ENCODE measurements around the gene NIP7. TPM values are rescaled to one million over a fixed set of nuclear protein-coding genes. Genes with fewer than 3 reads are reported as not detected.

Gene NIP7
- total and polyA plus RNA-seq, 2 of the 8 experiments (the other 6 are each of a cell fraction or from before 2014, with no cell fraction given) = 14.5 to 52.2 TPM

DNA sequence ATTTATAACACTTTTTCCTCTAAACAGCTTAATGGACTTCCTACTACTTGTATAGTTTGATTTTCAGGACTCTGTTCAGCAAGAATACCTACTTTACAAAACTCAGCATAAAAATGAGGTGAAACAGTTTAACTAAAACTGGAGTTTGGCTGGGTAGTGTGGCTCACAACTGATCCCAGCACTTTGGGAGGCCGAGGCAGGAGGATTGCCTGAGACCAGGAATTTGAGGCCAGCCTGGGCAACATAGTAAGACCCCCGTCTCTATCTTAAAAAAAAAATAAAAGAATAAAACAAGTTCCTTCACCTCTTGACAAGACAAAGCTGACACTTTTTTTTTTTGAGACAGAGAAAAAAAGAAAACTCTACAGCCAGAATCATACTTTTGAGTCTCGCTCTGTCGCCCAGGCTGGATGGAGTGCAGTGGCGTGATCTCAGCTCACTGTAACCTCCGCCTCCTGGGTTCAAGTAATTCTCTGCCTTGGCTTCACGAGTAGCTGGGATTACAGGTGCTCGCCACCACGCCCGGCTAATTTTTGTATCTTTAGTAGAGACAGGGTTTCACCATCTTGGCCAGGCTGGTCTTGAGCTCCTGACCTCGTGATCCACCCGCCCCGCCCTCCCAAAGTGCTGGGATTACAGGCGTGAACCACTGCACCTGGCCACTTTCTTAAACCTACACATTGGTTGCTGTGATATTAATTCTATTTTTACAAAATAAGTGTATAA lies 11.8 kb upstream of the NIP7 start:
- Histone ChIP-seq H3K18ac (ENCODE audit: extremely low read depth, low read length) (no peak overlapping the region), H3K4me1 (replicated peaks in 1 of 4; ENCODE audit: control insufficient read depth in 3 of 4, insufficient read depth in 4 of 4, low read length in 3 of 4) (peaks cover 6 to 19% (median 12%) of the 10 kb centered on the region in 4 experiments), H2BK120ac (replicated peaks; ENCODE audit: low read depth, low read length) (no peak overlapping the region), H4K8ac (ENCODE audit: extremely low read depth, insufficient read depth, low read length) (no peak overlapping the region), H2BK20ac (ENCODE audit: low read length) (no peak overlapping the region), H3K23me2 (ENCODE audit: low read depth, low read length) (peaks cover 11% of the 10 kb centered on the region; the same call in 1 of the 2 replicates), H3K9me3 (ENCODE audit: insufficient read depth in 2 of 2, low read depth in 1 of 2, low read length in 1 of 2) (no peaks in the 10 kb centered on the region), H2AK5ac (ENCODE audit: low read depth, low read length) (no peak overlapping the region), H4K5ac (ENCODE audit: insufficient read length, low read depth, low read length) (no peak overlapping the region), H3K4ac (replicated peaks; ENCODE audit: insufficient read length, low read depth, low read length) (no peak overlapping the region), H4K91ac (replicated peaks; ENCODE audit: insufficient read length, low read length) (no peak overlapping the region), H3K23ac (ENCODE audit: insufficient read length) (no peak overlapping the region), H2BK5ac (ENCODE audit: low read depth, low read length) (no peak overlapping the region), H3K56ac (replicated peaks; ENCODE audit: insufficient read length, low read depth, low read length) (no peak overlapping the region), H3K36me3 (ENCODE audit: control insufficient read depth in 2 of 4, insufficient read depth in 4 of 4, low read length in 3 of 4) (peaks cover 7 to 72% (median 29%) of the 10 kb centered on the region in 4 experiments), H3K4me3 (ENCODE audit: extremely low read depth in 1 of 4, insufficient read depth in 2 of 4, low read depth in 3 of 4, low read length in 4 of 4) (peak overlapping the region in 1 of 4 experiments; percentile 93; a peak in 1 of 8 replicates), H2BK15ac (ENCODE audit: low read length) (no peak overlapping the region), H3K14ac (ENCODE audit: insufficient read length) (no peak overlapping the region), H2BK12ac (ENCODE audit: low read depth, low read length) (no peak overlapping the region), H4K20me1 (replicated peaks in 1 of 2; ENCODE audit: control insufficient read depth in 1 of 2, insufficient read depth in 2 of 2, low read length in 2 of 2) (peaks cover 13 to 41% of the 10 kb centered on the region in 2 experiments), H3K79me1 (ENCODE audit: low read depth, low read length) (peaks cover 21% of the 10 kb centered on the region), H2AFZ (ENCODE audit: low read length) (no peak overlapping the region), H3K79me2 (ENCODE audit: control insufficient read depth in 1 of 2, insufficient read depth in 2 of 2, low read length in 2 of 2) (peaks cover 9 to 62% of the 10 kb centered on the region in 2 experiments), H3K9ac (replicated peaks in 1 of 4; ENCODE audit: extremely low read depth in 1 of 4, low read depth in 3 of 4, low read length in 3 of 4) (no peak overlapping the region; a peak in 2 of 7 replicates), H3K27me3 (replicated peaks in 1 of 4; ENCODE audit: control insufficient read depth in 3 of 4, extremely low read depth in 1 of 4, insufficient read depth in 3 of 4, low read length in 3 of 4) (no peaks in the 10 kb centered on the region), H3K4me2 (ENCODE audit: insufficient read depth in 1 of 2, low read depth in 2 of 2, low read length in 2 of 2) (peak overlapping the region; percentile 88 to 97; a peak in 2 of 4 replicates), H3K27ac (ENCODE audit: low read depth, low read length) (no peak overlapping the region)
- DNase-seq (ENCODE audit: low read depth in 1 of 2, low spot score in 2 of 2) = no peak
- TF ChIP-seq HDAC2 (IDR thresholded peaks at IDR 0.05; ENCODE audit: borderline replicate concordance in 1 of 2, low read depth in 2 of 2, low read length in 2 of 2) (no peak), JUND (IDR thresholded peaks at IDR 0.05; ENCODE audit: low read length) (no peak), SUZ12 (IDR thresholded peaks at IDR 0.05; ENCODE audit: low read length) (no peak), SP4 (IDR thresholded peaks at IDR 0.05; ENCODE audit: low read length) (no peak), SIX5 (IDR thresholded peaks at IDR 0.05; ENCODE audit: low read depth, low read length) (no peak), RFX5 (IDR thresholded peaks at IDR 0.05; ENCODE audit: borderline replicate concordance, low read depth, low read length) (no peak), BRCA1 (IDR thresholded peaks at IDR 0.05; ENCODE audit: low read depth, low read length) (no peak)
- TF ChIP-seq, protein P1, sequence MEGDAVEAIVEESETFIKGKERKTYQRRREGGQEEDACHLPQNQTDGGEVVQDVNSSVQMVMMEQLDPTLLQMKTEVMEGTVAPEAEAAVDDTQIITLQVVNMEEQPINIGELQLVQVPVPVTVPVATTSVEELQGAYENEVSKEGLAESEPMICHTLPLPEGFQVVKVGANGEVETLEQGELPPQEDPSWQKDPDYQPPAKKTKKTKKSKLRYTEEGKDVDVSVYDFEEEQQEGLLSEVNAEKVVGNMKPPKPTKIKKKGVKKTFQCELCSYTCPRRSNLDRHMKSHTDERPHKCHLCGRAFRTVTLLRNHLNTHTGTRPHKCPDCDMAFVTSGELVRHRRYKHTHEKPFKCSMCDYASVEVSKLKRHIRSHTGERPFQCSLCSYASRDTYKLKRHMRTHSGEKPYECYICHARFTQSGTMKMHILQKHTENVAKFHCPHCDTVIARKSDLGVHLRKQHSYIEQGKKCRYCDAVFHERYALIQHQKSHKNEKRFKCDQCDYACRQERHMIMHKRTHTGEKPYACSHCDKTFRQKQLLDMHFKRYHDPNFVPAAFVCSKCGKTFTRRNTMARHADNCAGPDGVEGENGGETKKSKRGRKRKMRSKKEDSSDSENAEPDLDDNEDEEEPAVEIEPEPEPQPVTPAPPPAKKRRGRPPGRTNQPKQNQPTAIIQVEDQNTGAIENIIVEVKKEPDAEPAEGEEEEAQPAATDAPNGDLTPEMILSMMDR (IDR thresholded peaks at IDR 0.05; ENCODE audit: control extremely low read depth in 1 of 3, insufficient read depth in 1 of 3, low read depth in 1 of 3, low read length in 3 of 3) = no peak
- FAIRE-seq = no peak
- ChIA-PET POLR2A (ENCODE audit: partially characterized antibody) (interaction anchor here (0.6 to 29.8 kb wide), 7 partner anchors 7 to 505 kb away, joined by 3 to 497 read pairs (median 3); partner anchors contain the start of genes COG8, NIP7, PDF and TMED6), CTCF (ENCODE audit: partially characterized antibody) (interaction anchor here (1.3 to 2.4 kb wide), 3 partner anchors 16 to 426 kb away, joined by 3 to 7 read pairs (median 4); partner anchors contain the start of gene VPS4A)
- WGBS, 2 experiments (ENCODE audit: extremely low coverage in 1 of 2, insufficient coverage in 1 of 2, insufficient read length in 1 of 2, insufficient replicate concordance in 2 of 2, low coverage in 1 of 2, low lambda C conversion rate in 2 of 2, missing lambda C conversion rate in 1 of 2) = 95% methylated on average over 10 of the region's 14 CpGs; no CpG with 5 or more reads in 1 of the 2 experiments
